HG02885 (cell line): ENCODE measurements around the gene TEX101.
"Not testable (repeated sequence)": the region's sequence is repeated elsewhere in the genome, so short reads cannot be mapped to it uniquely, and the experiment has no call there.

Experiments
- ATAC-seq: cut with Tn5 transposase; IDR thresholded peaks from one replicate; pipeline ENCODE4 v1.9.1; 2021; ENCODE audit warnings: mild to moderate bottlenecking; ENCODE audit not compliant: unreplicated experiment, poor library complexity

TEX101 gene, protein sequence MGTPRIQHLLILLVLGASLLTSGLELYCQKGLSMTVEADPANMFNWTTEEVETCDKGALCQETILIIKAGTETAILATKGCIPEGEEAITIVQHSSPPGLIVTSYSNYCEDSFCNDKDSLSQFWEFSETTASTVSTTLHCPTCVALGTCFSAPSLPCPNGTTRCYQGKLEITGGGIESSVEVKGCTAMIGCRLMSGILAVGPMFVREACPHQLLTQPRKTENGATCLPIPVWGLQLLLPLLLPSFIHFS

DNA sequence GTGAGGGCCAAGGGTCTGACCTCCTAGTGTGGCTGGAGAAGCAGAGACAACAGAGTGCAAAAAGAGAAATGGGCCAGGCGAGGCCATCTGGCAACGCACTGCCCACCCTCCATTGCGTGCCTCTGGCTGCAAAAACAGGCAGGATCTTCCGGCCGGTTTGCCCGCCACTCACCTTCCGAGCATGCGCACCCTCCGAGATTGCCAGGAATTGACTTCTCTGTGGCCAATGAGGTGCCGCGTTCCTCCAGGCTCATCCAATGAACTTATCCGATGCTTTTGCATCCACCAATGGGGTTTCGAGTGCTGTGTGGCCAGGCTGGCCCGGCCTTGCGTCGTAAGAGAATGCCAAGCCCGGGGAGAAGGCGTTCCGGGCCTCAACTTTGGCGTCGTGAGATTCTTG lies at the start of gene TEX101:
Gene TEX101, plus strand, starts transcription at position 337 of the 400 bp plus-strand sequence. CDS start 1,030 bp downstream, outside the sequence.
- no peak for ATAC-seq

DNA sequence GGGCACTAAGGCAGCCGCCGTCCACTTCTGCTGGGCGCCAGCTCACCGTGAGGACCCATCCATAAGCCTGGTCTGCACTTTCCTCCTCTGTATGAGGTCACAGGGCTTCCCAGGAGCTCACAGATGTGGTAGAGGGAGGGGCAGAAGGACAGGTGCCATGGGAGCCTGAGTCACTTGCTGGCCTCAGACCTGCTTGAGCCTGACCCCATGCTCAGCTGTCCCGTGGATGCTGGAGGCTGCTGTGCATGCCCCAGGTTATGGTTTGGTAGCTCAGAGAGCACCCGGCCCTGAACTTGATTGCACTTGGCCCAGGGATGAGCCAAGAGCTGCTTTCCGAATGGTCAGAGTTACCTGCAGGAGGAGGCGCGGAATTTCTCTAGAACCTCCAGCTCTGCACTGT lies 49.0 kb upstream of the TEX101 start:
- not testable (repeated sequence) for ATAC-seq

DNA sequence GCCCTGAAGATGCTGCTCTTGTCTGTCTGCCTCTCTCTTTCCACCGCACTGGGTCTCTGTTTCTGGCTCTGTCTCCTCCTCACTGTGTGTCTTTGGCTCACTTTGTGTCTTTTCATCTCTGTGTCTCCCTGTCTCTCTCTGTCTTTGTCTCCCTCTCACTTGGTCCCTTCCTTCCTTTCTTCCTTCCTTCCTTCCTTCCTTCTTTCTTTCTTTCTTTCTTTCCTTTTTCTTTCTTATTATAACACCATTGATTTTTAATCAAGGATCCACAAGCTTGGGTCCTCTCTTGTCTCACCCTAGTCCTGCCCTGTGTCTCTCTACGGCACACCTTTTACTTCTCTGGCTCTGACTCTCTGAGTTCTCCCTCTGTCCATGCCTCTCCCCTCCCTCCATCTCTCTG lies 46.9 kb upstream of the TEX101 start:
- no peak for ATAC-seq

DNA sequence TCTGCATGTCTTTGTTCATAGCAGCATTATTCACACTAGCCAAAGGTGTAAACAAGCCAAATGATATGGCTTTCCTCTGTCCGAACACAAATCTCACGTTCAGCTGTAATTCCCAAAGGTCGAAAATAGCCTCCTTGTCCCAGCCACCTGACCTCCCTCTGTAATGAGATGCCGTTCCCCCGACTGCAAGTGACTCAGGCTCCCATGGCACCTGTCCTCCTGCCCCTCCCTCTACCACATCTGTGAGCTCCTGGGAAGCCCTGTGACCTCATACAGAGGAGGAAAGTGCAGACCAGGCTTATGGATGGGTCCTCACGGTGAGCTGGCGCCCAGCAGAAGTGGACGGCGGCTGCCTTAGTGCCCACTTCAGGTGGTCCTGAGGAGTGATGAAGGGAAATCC lies 45.8 kb upstream of the TEX101 start:
- ATAC-seq = not testable (repeated sequence)

DNA sequence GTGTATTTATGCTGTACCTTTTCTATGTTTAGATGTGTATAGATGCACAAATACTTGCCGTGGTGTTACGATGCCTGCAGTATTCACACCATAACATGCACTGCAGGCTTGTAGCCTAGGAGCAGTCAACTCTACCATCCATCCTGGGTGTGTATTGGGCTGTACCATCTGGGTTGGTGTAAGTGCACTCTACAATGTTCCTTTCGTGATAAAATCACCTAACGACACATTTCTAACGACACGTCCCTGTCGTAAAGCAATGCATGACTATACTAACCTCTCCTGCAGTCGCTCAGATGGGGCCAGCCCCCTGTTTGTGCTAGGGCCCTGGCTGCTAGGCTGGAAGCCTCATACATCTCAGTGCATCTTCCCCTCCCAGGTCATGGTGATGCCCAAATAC lies 42.8 kb upstream of the TEX101 start:
- no peak for ATAC-seq

DNA sequence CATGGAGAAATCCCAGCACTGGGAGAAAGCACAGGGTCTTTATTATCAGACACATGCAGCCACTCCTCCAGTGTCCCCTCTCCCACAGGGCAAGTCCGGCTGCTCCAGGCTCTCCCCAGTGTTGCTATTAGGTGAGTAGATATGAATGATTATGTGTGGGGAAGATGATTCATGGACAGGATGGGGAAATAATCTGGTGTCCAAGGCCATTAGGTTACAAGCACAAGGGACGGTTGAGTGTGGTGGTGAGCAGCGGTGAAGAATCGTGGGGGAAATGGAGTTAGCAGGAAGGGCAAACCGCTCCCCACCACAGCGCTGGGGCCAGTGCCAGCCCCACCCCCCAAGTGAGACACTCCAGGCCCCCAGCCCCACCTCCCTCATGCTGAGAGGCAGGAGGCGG lies 42.2 kb upstream of the TEX101 start:
- ATAC-seq = no peak

DNA sequence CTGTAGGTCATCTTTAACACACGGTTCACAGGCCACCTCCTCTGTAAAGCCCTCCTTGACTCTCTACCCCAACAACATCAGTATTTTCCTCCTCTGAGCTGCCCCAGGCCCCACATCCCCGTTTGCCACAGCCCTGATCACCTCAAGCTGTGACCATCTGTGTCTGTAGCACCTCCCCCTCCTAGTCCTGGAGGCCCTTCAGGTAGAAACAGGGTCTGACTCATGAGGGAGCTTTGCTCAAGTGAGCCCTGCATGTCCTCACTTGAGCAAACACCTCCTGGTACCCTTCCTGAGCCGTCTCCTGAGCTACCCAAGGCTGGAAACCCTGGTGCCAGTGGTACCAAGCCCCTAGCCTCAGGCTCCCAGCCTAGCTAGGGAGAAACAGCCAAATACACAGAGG lies 37.1 kb upstream of the TEX101 start:
- not testable (repeated sequence) for ATAC-seq

DNA sequence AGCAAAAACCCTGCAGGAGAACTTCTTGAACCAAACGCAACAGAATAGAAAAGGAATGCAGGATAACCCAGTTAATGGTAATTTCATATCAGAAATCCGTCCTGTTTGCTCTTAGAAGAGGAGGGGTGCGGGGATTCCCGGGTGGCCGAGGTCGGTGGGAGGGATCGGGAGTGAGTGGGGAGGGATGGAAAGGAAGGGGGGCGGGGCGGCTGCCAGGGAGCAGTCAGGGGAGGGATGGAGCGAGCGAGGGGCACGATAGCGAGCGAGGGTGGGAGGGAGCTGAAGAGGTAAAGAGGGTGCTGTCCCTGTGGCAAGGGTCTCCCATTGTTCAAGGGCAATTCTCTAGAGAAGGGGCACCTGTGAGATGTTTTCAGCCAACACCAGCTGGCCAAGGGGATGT lies 34.7 kb upstream of the TEX101 start:
- ATAC-seq = no peak

DNA sequence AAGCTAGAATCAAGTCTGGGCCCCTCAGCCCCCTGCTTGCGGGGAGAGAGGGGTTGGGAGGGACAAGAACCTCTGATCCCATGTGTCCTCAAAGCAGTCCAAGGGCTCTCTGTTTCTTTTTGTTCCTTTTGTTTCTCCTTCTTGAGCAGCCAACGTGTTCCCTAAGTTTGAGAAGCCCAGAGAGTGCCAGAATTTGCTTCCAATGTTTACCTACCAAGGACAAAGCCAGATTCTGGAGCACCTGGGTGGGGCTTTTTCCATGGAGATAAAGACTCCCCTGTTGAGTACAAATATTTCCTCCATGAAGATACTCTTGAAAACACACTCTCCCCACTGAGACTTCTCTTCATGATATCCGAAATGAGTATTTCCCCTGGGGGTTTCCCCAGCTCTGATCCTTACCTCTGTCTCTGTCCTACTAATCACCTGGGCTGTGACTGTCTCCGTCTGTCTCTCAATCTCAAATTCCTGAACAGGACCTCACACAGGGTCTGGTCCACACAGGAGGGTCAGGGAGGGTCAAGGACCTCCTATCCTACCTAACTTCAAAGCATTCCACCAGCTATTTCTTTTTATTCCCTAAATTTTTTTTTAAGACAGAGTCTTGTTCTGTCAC lies 33.8 kb upstream of the TEX101 start:
- no peak for ATAC-seq

DNA sequence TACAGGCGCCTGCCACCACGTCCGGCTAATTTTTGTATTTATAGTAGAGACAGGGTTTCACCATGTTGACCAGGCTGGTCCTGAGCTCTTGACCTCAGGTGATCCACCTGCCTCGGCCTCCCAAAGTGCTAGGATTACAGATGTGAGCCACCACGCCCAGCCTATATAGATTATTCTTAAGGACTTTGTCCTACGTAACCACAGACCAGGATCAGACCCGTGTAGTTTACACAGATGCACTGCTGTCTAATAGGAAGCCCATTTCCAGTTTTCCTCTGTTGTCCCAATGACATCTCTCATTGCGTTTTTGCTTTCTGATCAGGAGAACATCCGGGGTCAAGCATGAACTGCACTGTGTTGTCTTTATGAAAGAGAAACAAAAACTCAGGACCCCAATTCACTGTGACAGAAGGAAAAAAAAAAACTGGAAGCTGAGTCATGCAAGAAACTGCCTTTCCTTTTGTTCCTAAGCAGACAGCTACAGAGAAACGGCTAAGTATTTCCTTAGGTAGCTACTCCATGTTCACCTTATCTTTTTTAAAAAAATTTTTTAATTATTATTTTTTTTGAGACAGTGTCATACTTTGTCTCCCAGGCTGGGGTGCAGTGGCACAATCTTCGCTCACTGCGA lies 32.0 kb upstream of the TEX101 start:
- ATAC-seq = not testable (repeated sequence)

DNA sequence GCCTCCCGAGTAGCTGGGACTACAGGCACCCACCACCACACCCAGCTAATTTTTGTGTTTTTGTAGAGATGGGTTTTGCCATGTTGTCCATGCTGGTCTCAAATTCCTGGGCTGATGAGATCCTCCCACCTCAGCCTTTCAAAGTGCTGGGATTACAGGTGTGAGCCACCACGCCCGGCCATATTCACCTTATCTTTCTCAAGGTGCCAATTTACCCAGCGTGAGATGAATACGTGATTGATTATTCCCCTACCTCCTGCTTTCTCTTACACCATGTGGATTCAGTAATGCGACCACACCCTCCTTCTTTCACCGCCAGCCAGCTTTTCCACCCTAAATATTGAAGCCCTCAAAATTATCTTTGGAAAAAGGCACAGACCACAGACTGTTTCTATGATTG lies 31.4 kb upstream of the TEX101 start:
- not testable (repeated sequence) for ATAC-seq

DNA sequence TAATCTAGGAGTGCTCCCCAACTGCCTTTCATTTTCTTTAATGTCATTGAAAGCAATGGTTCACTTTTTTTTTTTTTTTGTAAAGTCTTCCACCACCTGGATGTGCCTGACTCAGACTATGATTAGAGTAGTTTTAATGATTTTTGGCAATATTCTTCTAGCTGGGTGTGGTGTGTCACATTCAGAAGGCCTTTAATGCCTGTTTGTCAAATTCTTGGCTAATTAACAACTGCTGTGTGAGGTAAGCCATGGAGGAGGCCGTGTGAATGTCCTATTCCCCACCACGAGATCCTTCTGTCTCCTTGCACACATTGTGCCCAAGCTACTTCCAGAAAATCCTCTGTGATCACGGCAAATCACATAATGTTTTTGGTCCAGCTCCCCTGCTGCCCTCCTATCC lies 30.9 kb upstream of the TEX101 start:
- ATAC-seq = not testable (repeated sequence)

DNA sequence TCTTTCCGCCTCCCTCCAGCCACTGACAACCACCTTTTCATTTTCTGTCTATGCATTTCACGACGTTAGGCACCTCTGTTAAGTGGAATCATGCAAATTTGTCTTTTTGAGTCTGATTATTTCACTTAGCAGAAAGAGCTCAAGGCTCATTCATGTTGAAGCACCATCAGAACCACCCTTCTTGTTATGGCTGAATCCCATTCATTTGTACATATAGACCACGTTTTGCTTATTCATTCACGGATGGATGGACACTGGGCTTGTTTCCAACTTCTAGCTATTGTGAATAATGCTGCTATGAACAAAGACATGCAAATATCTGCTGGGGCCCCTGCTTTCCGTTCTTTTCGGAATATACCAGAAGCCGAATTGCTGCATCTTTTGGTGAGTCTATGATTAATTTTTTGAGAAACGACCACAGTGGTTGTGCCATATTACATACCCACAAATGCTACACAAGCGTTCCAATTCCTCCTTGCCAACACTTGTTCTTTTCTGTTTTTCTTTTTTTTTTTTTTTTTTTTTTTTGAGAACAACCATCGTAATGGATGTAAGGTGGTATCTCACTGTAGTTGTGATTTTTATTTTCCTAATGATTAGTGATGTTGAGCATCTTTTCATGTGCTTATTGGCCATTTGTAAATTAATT lies 23.7 kb upstream of the TEX101 start:
- not testable (repeated sequence) for ATAC-seq

DNA sequence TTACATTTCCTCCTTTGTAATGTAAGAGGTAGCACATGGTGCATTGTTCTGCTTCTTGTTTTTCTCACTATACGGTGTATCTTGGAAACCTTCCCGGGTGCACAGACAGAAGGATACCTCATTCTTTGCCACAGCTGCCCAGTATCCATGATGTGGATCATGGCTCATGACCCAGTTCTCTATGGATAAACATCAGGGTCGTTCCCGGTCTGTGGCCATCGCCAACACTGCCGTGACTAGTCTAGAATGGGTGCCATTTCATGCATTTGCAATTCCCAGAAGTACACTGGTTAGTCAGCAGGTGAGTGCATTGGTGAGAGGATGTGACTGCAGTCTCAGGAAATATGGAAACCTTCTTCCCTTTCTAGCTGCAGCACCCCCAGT lies 23.1 kb upstream of the TEX101 start:
- ATAC-seq = not testable (repeated sequence)

DNA sequence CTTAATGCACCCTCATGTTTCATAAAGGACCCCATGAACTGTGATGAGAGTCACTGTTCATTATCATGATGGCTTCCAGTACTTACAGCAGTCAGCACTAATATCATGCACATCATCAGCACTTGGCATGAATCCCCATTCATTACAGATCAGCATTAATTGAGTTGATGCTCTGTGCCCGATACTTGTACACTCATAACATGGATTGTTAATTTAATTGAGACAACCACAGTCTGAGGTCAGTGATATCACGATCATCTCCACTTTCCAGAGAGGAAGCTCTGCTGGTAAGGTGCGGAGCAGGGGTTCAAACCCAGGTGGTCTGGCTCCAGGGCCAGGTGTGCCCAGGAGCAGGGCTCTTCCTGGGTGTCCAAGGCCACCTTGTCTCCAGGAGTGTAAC lies 21.2 kb upstream of the TEX101 start:
- ATAC-seq = not testable (repeated sequence)

DNA sequence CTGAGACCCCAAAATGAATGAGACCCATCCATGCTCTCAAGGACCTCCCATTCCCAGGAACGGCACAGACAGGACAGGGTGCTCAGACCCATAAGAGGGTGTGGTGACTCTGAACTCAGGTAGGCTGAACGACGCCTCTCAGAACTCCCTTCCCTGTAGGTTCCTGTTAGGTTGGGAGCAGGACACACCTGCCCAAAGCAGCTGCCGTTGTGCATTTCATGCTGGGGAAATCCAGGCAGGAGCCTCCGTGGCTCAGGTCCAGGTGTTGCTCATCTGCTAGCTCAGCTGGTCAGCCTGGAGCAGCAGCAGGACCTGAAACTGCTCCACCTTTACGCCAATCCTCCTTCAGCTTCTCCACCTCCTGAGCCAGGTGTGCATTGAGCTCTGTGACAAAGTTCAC lies 19.1 kb upstream of the TEX101 start:
- no peak for ATAC-seq

DNA sequence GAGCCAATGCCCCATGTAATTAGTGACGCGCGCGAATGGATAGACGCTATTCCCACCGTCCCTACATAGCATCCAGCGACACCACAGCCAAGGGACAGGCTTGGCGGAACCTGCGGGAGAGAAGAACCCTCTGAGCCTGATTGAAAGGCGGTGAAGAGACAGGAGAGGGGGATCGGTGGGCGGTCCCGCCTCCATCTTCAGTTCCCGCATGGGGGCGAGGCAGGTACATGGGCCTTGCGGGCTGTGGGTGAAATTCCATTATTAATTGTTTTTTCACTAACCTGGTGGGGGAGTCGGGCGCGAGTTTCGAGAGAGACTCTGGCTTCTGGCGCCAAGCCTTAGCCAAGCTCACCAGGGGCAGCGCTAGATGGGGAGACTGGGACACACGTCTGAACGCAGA lies 8.4 kb upstream of the TEX101 start:
- no peak for ATAC-seq

DNA sequence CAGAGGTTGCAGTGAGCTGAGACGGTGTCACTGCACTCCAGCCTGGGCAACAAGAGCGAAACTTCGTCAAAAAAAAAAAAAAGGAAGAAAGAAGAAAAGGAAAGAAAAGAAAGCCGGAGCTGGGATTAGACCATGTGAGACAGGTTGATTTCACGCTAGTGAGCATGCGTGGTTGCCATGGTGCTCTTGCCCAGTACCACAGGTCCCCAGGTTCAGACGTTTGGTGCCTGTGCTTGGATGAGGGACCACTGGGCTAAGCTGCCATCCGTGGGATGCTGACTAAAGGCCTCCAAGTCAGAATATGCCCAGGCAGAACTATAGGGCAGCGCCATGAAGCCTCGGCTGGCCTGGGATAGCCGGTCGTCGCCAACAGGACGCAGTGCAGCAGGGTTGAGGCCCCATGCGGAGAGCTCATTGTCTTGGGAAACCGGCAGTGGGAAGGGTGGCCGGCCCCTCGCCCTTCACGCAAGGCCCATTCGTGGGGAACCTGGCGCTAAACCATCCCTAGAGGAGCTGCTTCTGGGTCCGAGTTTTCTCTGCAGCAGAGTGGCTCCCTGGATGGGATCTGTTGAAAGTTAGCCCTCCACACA lies 7.2 kb upstream of the TEX101 start:
- no peak for ATAC-seq

DNA sequence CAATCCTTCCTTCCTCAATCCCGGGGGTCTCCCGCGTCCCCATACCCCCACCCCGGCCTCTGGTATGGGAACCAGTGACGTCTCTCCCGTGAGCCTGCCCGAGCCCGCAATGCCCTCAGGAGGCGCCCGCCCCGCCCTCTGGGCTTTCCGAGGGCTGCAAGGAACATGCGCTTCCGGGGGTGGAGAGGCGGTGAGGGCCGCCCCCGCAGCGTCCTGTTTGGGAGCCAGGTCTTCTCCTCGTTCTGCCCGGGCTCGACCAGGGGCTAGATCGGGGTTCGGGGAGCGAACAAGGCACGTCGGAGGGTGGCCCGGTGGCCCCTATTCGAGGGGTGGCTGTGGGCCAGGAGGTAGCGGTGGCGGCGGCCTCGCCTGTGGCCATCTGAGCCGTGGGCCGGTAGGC lies 6.6 kb upstream of the TEX101 start:
- ATAC-seq = no peak

DNA sequence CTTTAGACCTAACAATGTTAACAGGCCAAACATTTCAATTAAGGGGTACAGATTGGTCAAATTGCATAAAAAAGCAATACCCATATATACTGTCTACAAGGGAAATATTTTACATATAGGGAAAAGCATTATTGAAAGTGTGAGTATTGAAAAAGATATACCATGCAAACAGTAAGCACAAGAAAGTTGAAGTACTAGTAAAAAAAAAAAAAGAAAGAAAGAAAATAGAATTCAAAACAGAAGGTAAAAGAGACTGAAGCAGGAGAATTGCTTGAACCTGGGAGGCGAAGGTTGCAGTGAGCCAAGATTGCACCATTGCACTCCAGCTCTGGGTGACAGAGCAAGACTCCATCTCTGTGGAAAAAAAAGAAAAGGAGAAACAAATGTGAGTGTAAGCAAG lies 5.3 kb upstream of the TEX101 start:
- ATAC-seq = no peak

DNA sequence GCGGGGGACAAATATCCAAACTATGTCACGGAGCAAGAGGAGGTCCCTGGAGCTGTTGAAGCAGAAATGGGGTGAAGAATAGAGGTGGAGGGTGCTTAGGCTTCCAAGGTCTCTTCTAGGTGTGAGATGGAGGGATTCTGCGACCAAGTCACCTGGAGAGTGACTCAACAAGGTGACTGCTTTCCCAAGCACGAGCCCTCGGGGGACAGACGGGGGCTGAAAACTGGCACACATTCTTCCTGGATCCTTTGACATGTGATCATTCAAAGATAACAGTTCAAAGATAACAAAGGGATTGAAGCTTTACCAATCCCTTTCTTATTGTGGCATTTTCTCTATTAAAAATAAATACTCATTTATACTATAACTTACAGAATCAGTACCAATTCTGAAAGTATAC lies 2.2 kb upstream of the TEX101 start:
- ATAC-seq = no peak
